Neural crest cell (in vitro differentiated cells): ENCODE data around the gene PRKCZ. TPM values are rescaled to one million over a fixed set of nuclear protein-coding genes. Genes with fewer than 3 reads are reported as not detected.

Source experiments
- DNase-seq: peaks from one replicate; pipeline ENCODE4 v3.0.0; 2021; ENCODE audit warnings: low read depth, mixed read lengths, low spot score
- H3K27ac Mint-ChIP-seq: one replicate; pipeline ENCODE4 v1.8.0; 2021; ENCODE audit warnings: mild to moderate bottlenecking, mixed read lengths; ENCODE audit not compliant: unreplicated experiment
- H3K27me3 Mint-ChIP-seq: 2 replicates; pipeline ENCODE4 v1.8.0; 2021; ENCODE audit warnings: low read depth, mild to moderate bottlenecking, mixed read lengths
- H3K36me3 Mint-ChIP-seq: 2 replicates; pipeline ENCODE4 v1.8.0; 2021; ENCODE audit warnings: low read depth, mild to moderate bottlenecking, mixed read lengths
- H3K4me1 Mint-ChIP-seq: 2 replicates; pipeline ENCODE4 v1.8.0; 2021; ENCODE audit warnings: mixed read lengths
- H3K4me3 Mint-ChIP-seq: one replicate; pipeline ENCODE4 v1.8.0; 2021; ENCODE audit warnings: mild to moderate bottlenecking, mixed read lengths
- H3K9me3 Mint-ChIP-seq: 2 replicates; pipeline ENCODE4 v1.8.0; 2021; ENCODE audit warnings: mixed read lengths
- CTCF ChIP-seq: fragments of 200-600 bp; sonication (generic); conservative IDR thresholded peaks from 2 replicates; pipeline ENCODE4 v1.5.0; 2021; ENCODE audit warnings: antibody characterized with exemption, mild to moderate bottlenecking
- total RNA-seq: library from RNA; stranded (reverse); gene quantifications from 2 replicates; pipeline ENCODE4 v1.2.1, GENCODE V29; 2021

The PRKCZ gene
- total RNA-seq, 1 donor from 2014 or later: 8.6 TPM

- H3K27me3 Mint-ChIP-seq: no peaks in the 10 kb centered on the region
- no peaks in the 10 kb centered on the region for H3K36me3 Mint-ChIP-seq
These were observed 17.5 kb upstream of the PRKCZ start for GRCh38 chr1:2032737-2033136.

DNA sequence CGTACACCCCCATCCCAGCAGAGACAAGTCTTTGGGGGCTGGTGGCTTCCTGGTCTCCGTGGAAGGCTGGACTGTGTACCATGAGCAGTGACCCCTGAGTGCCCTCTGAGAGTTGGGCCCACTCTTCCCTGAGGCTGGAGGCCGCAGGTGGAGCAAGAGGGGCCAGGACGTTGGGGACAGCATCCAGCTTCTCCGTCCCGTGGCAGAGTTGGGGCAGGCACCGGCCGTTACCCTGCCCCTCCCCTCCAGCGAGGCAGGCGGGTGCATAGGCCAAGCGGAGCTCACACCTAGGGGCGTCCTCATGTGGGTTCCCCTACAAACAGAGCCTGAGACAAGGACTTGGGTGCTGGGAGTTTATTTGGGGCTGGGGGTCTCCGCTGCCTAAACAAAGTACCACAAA is 17.0 kb upstream of the PRKCZ start:
- Mint-ChIP-seq H3K9me3 (no peaks in the 10 kb centered on the region), H3K27me3 (peaks cover 2% of the 10 kb centered on the region), H3K4me1 (peaks cover 8% of the 10 kb centered on the region), H3K27ac (no peak overlapping the region), H3K4me3 (no peak overlapping the region), H3K36me3 (no peaks in the 10 kb centered on the region)
- no peak for TF ChIP-seq CTCF
- no peak for DNase-seq

More at GRCh38 chr1:2032737-2033136, 17.5 kb upstream of the PRKCZ start:
- H3K4me1 Mint-ChIP-seq: peaks cover 8% of the 10 kb centered on the region
- no peak overlapping the region for H3K27ac Mint-ChIP-seq
- no peak for TF ChIP-seq CTCF
- no peaks in the 10 kb centered on the region for H3K9me3 Mint-ChIP-seq
- DNase-seq: no peak
- H3K4me3 Mint-ChIP-seq: no peak overlapping the region

GRCh38 chr1:2036287-2036686 is 13.9 kb upstream of the PRKCZ start:
- H3K9me3 Mint-ChIP-seq: no peaks in the 10 kb centered on the region
- no peak overlapping the region for H3K27ac Mint-ChIP-seq
- H3K4me1 Mint-ChIP-seq: no peaks in the 10 kb centered on the region
- H3K4me3 Mint-ChIP-seq: no peak overlapping the region
- H3K27me3 Mint-ChIP-seq: peaks cover 3% of the 10 kb centered on the region
- DNase-seq: no peak
- TF ChIP-seq CTCF: no peak
- H3K36me3 Mint-ChIP-seq: no peaks in the 10 kb centered on the region

DNA sequence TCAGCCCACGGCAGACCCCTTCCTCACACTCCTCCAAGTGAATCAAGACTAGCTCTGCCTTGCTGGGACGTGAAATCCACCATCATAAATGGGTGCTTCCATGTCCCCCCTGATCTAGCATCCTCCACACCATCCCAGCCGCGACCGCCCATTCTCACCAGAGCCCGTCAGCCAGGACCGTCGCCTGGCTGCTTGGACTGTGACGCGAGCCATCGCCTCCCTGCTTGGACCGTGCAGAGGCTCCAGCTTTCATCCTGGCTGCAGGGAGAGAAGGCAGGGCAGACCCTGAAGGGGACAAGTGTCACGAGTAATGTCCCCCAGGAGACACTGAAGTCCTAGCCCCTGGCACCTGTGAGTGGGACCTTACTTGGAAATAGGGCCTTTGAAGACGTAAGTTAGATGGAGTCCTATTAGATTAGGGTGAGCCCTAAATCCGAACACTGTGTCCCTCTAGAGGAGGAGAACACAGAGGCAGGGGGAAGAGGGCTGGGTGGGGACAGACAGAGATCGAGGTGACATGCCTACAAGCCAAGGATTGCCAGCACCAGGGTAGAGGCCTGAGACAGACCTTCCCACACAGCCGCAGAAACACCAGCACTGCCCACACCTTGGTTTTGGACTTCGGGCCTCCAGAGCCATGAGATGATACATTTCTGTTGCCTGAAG is 12.8 kb upstream of the PRKCZ start:
- Mint-ChIP-seq H3K27ac (no peak overlapping the region), H3K4me3 (no peak overlapping the region)

DNA sequence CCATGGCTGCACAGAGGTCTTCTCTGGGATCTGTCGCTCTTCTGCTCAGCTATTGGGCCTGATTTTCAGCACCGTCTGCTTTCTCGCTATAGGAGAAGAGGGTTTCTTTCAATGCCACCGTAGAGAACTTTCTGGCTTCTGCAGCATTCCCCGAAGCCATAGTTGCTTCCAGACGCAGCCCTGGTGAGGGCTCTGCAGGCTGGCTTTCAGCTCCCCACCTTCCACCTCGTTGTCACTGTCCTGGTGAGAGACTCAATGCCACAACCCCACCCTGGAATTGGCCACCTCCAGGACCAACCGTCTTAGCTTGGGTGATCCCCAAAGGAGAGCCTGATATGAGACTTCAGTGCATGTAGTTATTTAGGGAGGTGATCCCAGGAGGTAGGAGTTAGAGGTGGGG is 12.0 kb upstream of the PRKCZ start:
- Mint-ChIP-seq H3K4me1 (no peaks in the 10 kb centered on the region), H3K9me3 (no peaks in the 10 kb centered on the region), H3K27ac (no peak overlapping the region), H3K36me3 (no peaks in the 10 kb centered on the region), H3K4me3 (no peak overlapping the region), H3K27me3 (peaks cover 5% of the 10 kb centered on the region)
- no peak for TF ChIP-seq CTCF
- DNase-seq: no peak

More for the DNA sequence above, 12.8 kb upstream of the PRKCZ start:
- H3K36me3 Mint-ChIP-seq: no peaks in the 10 kb centered on the region
- H3K9me3 Mint-ChIP-seq: no peaks in the 10 kb centered on the region
- H3K27me3 Mint-ChIP-seq: peaks cover 3% of the 10 kb centered on the region
- TF ChIP-seq CTCF: no peak
- no peaks in the 10 kb centered on the region for H3K4me1 Mint-ChIP-seq
- no peak for DNase-seq
